ENCODE data around the gene TARS3.
"Not testable (repeated sequence)": the region's sequence is repeated elsewhere in the genome, so short reads cannot be mapped to it uniquely, and the experiment has no call there.

The TARS3 gene

DNA sequence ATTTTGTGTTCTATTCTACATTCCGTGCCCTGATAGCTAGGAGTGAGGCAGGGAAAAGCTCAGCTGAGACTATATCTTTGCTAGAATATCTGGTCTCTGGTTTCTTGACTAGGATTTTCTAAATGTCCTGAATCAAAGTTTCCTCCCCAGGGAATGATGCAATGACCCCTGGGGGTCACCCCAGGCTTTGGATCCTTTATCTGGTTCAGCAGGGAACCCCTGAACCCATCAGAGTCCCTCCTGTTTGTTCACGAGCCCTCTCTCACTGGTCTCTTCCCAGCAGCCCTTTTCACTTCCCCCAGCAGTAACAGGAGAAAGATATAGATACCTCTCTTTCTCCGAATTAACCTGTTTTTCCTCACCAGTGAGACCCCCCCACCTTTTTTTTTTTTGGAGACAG lies 86.4 kb downstream of the TARS3 start:
- peaks cover 26% of the 10 kb centered on the region for H3K36me3 ChIP-seq (ENCODE audit: insufficient read depth, low read length)
- H3K27ac ChIP-seq (ENCODE audit: low read depth, low read length): no peak overlapping the region
- H3K27me3 ChIP-seq (ENCODE audit: control insufficient read depth in 1 of 2, insufficient read depth in 2 of 2, low read length in 2 of 2): no peaks in the 10 kb centered on the region
- H3K9me3 ChIP-seq (ENCODE audit: low read length): no peaks in the 10 kb centered on the region
- no peak overlapping the region for H3K4me3 ChIP-seq (ENCODE audit: low read depth in 1 of 2, low read length in 2 of 2)
- peaks cover 3% of the 10 kb centered on the region for H3K4me1 ChIP-seq (ENCODE audit: insufficient read depth, low read length)
- H3K9ac ChIP-seq (ENCODE audit: low read length): no peak overlapping the region

GRCh38 chr15:101637516-101637915 lies 86.8 kb downstream of the TARS3 start:
- Histone ChIP-seq H3K4me1 (ENCODE audit: insufficient read depth, low read length) (peaks cover 3% of the 10 kb centered on the region), H3K4me3 (ENCODE audit: low read depth in 1 of 2, low read length in 2 of 2) (no peak overlapping the region), H3K9ac (ENCODE audit: low read length) (no peak overlapping the region)

DNA sequence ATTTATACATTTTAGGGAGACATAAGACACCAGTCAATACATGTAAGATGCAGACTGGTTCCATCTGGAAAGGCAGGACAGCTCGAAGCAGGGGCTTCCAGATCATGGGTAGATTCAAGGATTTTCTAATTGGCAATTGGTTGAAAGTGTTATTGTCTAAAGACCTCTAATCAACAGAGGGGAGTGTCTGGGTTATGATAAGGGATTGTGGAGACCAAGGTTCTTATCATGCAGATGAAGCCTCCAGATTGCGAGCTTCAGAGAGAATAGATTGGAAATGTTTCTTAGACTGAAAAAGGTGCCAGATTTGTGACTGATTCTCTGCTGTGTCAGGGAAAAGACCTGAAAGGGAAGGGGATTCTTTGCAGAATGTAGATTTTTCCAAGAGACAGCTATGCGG lies 87.2 kb downstream of the TARS3 start:
- H3K4me3 ChIP-seq (ENCODE audit: low read depth in 1 of 2, low read length in 2 of 2): no peak overlapping the region
- H3K4me1 ChIP-seq (ENCODE audit: insufficient read depth, low read length): peaks cover 3% of the 10 kb centered on the region
- no peak overlapping the region for H3K27ac ChIP-seq (ENCODE audit: low read depth, low read length)
- no peak overlapping the region for H3K9ac ChIP-seq (ENCODE audit: low read length)
- H3K27me3 ChIP-seq (ENCODE audit: control insufficient read depth in 1 of 2, insufficient read depth in 2 of 2, low read length in 2 of 2): no peaks in the 10 kb centered on the region
- no peaks in the 10 kb centered on the region for H3K9me3 ChIP-seq (ENCODE audit: low read length)
- H3K36me3 ChIP-seq (ENCODE audit: insufficient read depth, low read length): peaks cover 17% of the 10 kb centered on the region

More at GRCh38 chr15:101637516-101637915, 86.8 kb downstream of the TARS3 start:
- Histone ChIP-seq H3K27ac (ENCODE audit: low read depth, low read length) (no peak overlapping the region), H3K36me3 (ENCODE audit: insufficient read depth, low read length) (peaks cover 22% of the 10 kb centered on the region), H3K27me3 (ENCODE audit: control insufficient read depth in 1 of 2, insufficient read depth in 2 of 2, low read length in 2 of 2) (no peaks in the 10 kb centered on the region), H3K9me3 (ENCODE audit: low read length) (no peaks in the 10 kb centered on the region)

DNA sequence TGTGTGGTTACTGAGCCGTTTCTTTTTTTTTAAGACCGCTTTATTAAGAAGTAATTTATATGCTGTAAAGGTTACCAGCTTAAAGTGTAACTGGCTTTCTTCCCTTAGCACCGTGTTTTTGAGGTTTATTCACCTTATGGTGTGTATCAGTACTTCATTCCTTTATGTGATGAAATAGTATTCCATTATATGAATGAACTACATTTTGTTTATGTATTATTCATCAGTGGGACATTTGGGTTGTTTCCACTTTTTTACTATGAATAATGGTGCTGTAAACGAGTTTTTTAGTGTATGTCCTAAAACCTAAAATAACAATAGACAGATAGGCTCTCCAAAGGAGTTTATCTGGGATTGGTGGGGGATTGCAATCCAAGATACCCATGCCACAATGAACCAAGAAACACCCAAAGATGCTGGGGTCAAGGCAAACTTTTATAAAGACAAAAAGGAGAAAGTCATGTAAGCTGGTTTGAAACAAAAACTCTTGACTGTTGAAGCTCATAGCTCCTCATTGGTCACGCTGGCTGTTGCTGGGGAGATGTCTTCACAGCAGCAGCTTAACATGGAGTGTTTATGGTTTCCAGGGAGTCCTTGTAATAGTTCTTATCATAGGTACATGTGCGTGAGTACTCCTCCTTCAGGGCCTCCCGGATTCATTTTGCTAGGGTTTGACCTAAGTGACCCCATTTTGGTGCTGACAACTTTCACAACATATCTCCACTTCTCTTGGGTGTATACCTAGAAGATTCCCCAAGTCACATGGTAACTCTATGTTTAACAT lies 88.1 kb downstream of the TARS3 start:
- H3K9me3 ChIP-seq (ENCODE audit: low read length): no peaks in the 10 kb centered on the region
- no peak overlapping the region for H3K4me3 ChIP-seq (ENCODE audit: low read depth in 1 of 2, low read length in 2 of 2)
- H3K4me1 ChIP-seq (ENCODE audit: insufficient read depth, low read length): peaks cover 3% of the 10 kb centered on the region
- no peaks in the 10 kb centered on the region for H3K27me3 ChIP-seq (ENCODE audit: control insufficient read depth in 1 of 2, insufficient read depth in 2 of 2, low read length in 2 of 2)
- H3K27ac ChIP-seq (ENCODE audit: low read depth, low read length): no peak overlapping the region
- no peak overlapping the region for H3K9ac ChIP-seq (ENCODE audit: low read length)
- H3K36me3 ChIP-seq (ENCODE audit: insufficient read depth, low read length): peaks cover 14% of the 10 kb centered on the region

DNA sequence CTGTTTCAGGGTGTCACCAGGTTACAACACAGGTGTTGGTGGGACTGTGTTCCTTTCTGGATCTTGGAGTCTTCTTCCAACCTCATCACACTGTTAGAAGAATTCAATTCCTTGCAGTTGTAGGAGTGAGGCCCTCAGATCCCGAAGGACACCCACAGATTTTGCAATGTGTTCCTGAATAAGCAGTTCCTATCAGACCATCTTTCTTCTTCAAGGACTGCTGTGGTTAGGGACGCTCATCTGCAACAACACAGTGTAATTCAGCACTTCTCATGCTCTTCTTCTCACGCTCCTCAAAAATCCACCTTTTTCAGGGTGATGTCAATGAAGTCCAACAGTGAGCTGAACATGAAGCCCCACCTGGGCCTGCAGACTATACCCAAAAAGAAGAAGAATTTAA lies 90.9 kb downstream of the TARS3 start:
- no peaks in the 10 kb centered on the region for H3K9me3 ChIP-seq (ENCODE audit: low read length)
- no peak overlapping the region for H3K4me3 ChIP-seq (ENCODE audit: low read depth in 1 of 2, low read length in 2 of 2)
- no peak overlapping the region for H3K9ac ChIP-seq (ENCODE audit: low read length)
- no peaks in the 10 kb centered on the region for H3K36me3 ChIP-seq (ENCODE audit: insufficient read depth, low read length)
- H3K27me3 ChIP-seq (ENCODE audit: control insufficient read depth in 1 of 2, insufficient read depth in 2 of 2, low read length in 2 of 2): no peaks in the 10 kb centered on the region
- H3K27ac ChIP-seq (ENCODE audit: low read depth, low read length): no peak overlapping the region
- H3K4me1 ChIP-seq (ENCODE audit: insufficient read depth, low read length): no peaks in the 10 kb centered on the region

GRCh38 chr15:101626729-101627128 lies 97.5 kb downstream of the TARS3 start:
- not testable (repeated sequence) for H3K36me3 ChIP-seq (ENCODE audit: insufficient read depth, low read length); H3K9me3 ChIP-seq (ENCODE audit: low read length); H3K4me1 ChIP-seq (ENCODE audit: insufficient read depth, low read length)

DNA sequence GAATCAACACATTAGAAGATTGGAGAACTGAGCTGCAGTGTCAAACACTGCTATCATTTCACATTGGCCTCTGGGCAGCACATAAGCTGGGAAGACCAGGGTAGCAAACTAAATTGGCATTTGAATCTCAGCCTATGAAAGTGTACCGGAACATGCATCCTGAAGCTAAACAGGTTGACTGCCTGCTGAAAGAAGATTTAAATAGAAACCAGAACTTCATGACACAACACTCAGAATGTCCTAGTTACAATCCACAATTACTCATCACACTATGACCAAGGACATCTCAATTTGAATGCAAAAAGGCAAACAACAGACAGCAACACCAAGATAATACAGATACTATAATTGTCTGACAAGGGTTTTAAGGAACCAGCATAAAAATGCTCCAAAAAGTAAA lies 98.3 kb downstream of the TARS3 start:
- Histone ChIP-seq H3K4me3 (ENCODE audit: low read depth in 1 of 2, low read length in 2 of 2) (no peak overlapping the region), H3K27me3 (ENCODE audit: control insufficient read depth in 1 of 2, insufficient read depth in 2 of 2, low read length in 2 of 2) (no peaks in the 10 kb centered on the region), H3K27ac (ENCODE audit: low read depth, low read length) (no peak overlapping the region), H3K36me3 (ENCODE audit: insufficient read depth, low read length) (no peaks in the 10 kb centered on the region), H3K4me1 (ENCODE audit: insufficient read depth, low read length) (no peaks in the 10 kb centered on the region), H3K9ac (ENCODE audit: low read length) (no peak overlapping the region), H3K9me3 (ENCODE audit: low read length) (no peaks in the 10 kb centered on the region)

More at GRCh38 chr15:101626729-101627128, 97.5 kb downstream of the TARS3 start:
- not testable (repeated sequence) for H3K4me3 ChIP-seq (ENCODE audit: low read depth in 1 of 2, low read length in 2 of 2); H3K27me3 ChIP-seq (ENCODE audit: control insufficient read depth in 1 of 2, insufficient read depth in 2 of 2, low read length in 2 of 2); H3K27ac ChIP-seq (ENCODE audit: low read depth, low read length); H3K9ac ChIP-seq (ENCODE audit: low read length)

DNA sequence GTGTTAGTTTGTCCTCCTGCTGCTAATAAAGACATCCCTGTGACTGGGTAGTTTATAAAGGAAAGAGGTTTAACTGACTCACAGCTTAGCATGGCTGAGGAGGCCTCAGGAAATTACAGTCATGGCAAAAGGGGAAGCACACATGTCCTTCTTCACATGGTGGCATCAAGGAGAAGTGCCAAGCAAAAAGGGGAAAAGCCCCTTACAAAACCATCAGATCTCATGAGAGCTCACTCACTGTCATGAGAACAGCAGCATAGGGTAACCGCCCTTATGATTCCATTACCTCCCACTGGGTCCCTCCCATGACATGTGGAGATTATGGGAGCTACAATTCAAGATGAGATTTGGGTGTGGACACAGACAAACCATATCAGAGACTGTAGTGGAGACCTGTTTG lies 99.1 kb downstream of the TARS3 start:
- Histone ChIP-seq H3K4me1 (ENCODE audit: insufficient read depth, low read length) (no peaks in the 10 kb centered on the region), H3K27ac (ENCODE audit: low read depth, low read length) (no peak overlapping the region), H3K4me3 (ENCODE audit: low read depth in 1 of 2, low read length in 2 of 2) (no peak overlapping the region), H3K9me3 (ENCODE audit: low read length) (no peaks in the 10 kb centered on the region), H3K9ac (ENCODE audit: low read length) (no peak overlapping the region), H3K36me3 (ENCODE audit: insufficient read depth, low read length) (no peaks in the 10 kb centered on the region), H3K27me3 (ENCODE audit: control insufficient read depth in 1 of 2, insufficient read depth in 2 of 2, low read length in 2 of 2) (no peaks in the 10 kb centered on the region)

GRCh38 chr15:101623367-101624304 lies 100.6 kb downstream of the TARS3 start:
- Histone ChIP-seq H3K4me1 (ENCODE audit: insufficient read depth, low read length) (no peaks in the 10 kb centered on the region), H3K27ac (ENCODE audit: low read depth, low read length) (no peak overlapping the region), H3K9ac (ENCODE audit: low read length) (no peak overlapping the region), H3K9me3 (ENCODE audit: low read length) (no peaks in the 10 kb centered on the region), H3K4me3 (ENCODE audit: low read depth in 1 of 2, low read length in 2 of 2) (no peak overlapping the region), H3K27me3 (ENCODE audit: control insufficient read depth in 1 of 2, insufficient read depth in 2 of 2, low read length in 2 of 2) (no peaks in the 10 kb centered on the region), H3K36me3 (ENCODE audit: insufficient read depth, low read length) (no peaks in the 10 kb centered on the region)

- Histone ChIP-seq H3K27me3 (ENCODE audit: control insufficient read depth in 1 of 2, insufficient read depth in 2 of 2, low read length in 2 of 2) (no peaks in the 10 kb centered on the region), H3K9me3 (ENCODE audit: low read length) (no peaks in the 10 kb centered on the region), H3K4me1 (ENCODE audit: insufficient read depth, low read length) (no peaks in the 10 kb centered on the region), H3K9ac (ENCODE audit: low read length) (no peak overlapping the region), H3K4me3 (ENCODE audit: low read depth in 1 of 2, low read length in 2 of 2) (no peak overlapping the region), H3K36me3 (ENCODE audit: insufficient read depth, low read length) (no peaks in the 10 kb centered on the region), H3K27ac (ENCODE audit: low read depth, low read length) (no peak overlapping the region)
These were observed 102.3 kb downstream of the TARS3 start for GRCh38 chr15:101621961-101622360.

DNA sequence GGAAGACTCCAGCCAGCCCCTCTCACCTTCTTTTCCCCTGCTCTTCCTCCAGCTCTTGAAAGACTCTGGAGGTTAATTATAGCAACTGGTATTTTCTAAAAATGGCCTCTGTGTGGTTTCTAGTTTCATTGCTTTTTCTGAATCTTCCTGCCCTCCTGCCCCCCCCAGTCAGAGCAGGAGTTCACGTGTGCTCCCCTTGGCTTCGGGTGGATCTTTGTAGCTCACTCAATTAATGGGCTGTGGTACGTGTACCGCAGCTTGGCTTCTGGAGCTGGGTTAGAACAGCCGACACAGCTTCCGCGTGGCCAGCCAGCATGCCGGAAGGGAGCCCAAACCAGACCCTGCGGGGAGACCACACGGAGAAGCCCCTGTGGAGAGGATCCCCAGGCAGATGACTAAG lies 103.6 kb downstream of the TARS3 start:
- Histone ChIP-seq H3K9ac (ENCODE audit: low read length) (no peak overlapping the region), H3K9me3 (ENCODE audit: low read length) (no peaks in the 10 kb centered on the region)

More for the DNA sequence above, 103.6 kb downstream of the TARS3 start:
- Histone ChIP-seq H3K36me3 (ENCODE audit: insufficient read depth, low read length) (no peaks in the 10 kb centered on the region), H3K27ac (ENCODE audit: low read depth, low read length) (no peak overlapping the region), H3K4me3 (ENCODE audit: low read depth in 1 of 2, low read length in 2 of 2) (no peak overlapping the region), H3K27me3 (ENCODE audit: control insufficient read depth in 1 of 2, insufficient read depth in 2 of 2, low read length in 2 of 2) (no peaks in the 10 kb centered on the region), H3K4me1 (ENCODE audit: insufficient read depth, low read length) (peaks cover 10% of the 10 kb centered on the region)

All from muscle layer of colon (tissue), 2 donors.